ENCODE data around the gene MYO16. TPM values are rescaled to one million over a fixed set of nuclear protein-coding genes. Genes with fewer than 3 reads are reported as not detected.

The MYO16 gene
- total and polyA plus RNA-seq, 2 experiments from 2014 or later: 0.13 to 0.23 TPM

- TF ChIP-seq EZH2phosphoT487 (IDR thresholded peaks at IDR 0.05; ENCODE audit: low read depth, severe bottlenecking, unreplicated experiment) (no peak), CTCF (IDR thresholded peaks at IDR 0.05; ENCODE audit: poor library complexity) (no peak), EZH2 (IDR thresholded peaks at IDR 0.05; ENCODE audit: borderline replicate concordance) (no peak)
- no peaks in the 10 kb centered on the region for H4K20me1 ChIP-seq (ENCODE audit: insufficient read depth, poor library complexity, severe bottlenecking)
- DNase-seq (ENCODE audit: low spot score): no peak
- H3K4me3 ChIP-seq: no peak overlapping the region
- 92% methylated on average over 2 of the region's 2 CpGs for WGBS (ENCODE audit: low lambda C conversion rate, missing lambda C conversion rate)
- H3K27ac ChIP-seq: no peak overlapping the region
- no peaks in the 10 kb centered on the region for H3K9me2 ChIP-seq (replicated peaks; ENCODE audit: insufficient read depth)
- no peaks in the 10 kb centered on the region for H3K4me1 ChIP-seq (ENCODE audit: insufficient read depth)
- H3K79me2 ChIP-seq: no peaks in the 10 kb centered on the region
- no peaks in the 10 kb centered on the region for H3K36me3 ChIP-seq (replicated peaks; ENCODE audit: insufficient read depth, low read depth)
- H3K27me3 ChIP-seq: no peaks in the 10 kb centered on the region
- no peaks in the 10 kb centered on the region for H3K9me3 ChIP-seq (ENCODE audit: low read depth)
- no peak overlapping the region for H3K4me2 ChIP-seq
- no peak overlapping the region for H2AFZ ChIP-seq
Observed at GRCh38 chr13:109205315-109205714, 575.9 kb downstream of the MYO16 start.

GRCh38 chr13:109206616-109207015 is 577.2 kb downstream of the MYO16 start:
- Histone ChIP-seq H3K36me3 (replicated peaks; ENCODE audit: insufficient read depth, low read depth) (no peaks in the 10 kb centered on the region), H3K4me2 (no peak overlapping the region), H3K4me3 (no peak overlapping the region), H3K4me1 (ENCODE audit: insufficient read depth) (no peaks in the 10 kb centered on the region), H2AFZ (no peak overlapping the region), H3K9me3 (ENCODE audit: low read depth) (no peaks in the 10 kb centered on the region), H3K9me2 (replicated peaks; ENCODE audit: insufficient read depth) (no peaks in the 10 kb centered on the region), H3K27me3 (no peaks in the 10 kb centered on the region), H4K20me1 (ENCODE audit: insufficient read depth, poor library complexity, severe bottlenecking) (no peaks in the 10 kb centered on the region), H3K27ac (no peak overlapping the region), H3K79me2 (no peaks in the 10 kb centered on the region)
- no peak for TF ChIP-seq EZH2phosphoT487 (IDR thresholded peaks at IDR 0.05; ENCODE audit: low read depth, severe bottlenecking, unreplicated experiment)
- 82% methylated on average over 7 of the region's 7 CpGs for WGBS (ENCODE audit: low lambda C conversion rate, missing lambda C conversion rate)
- DNase-seq (ENCODE audit: low spot score): no peak

DNA sequence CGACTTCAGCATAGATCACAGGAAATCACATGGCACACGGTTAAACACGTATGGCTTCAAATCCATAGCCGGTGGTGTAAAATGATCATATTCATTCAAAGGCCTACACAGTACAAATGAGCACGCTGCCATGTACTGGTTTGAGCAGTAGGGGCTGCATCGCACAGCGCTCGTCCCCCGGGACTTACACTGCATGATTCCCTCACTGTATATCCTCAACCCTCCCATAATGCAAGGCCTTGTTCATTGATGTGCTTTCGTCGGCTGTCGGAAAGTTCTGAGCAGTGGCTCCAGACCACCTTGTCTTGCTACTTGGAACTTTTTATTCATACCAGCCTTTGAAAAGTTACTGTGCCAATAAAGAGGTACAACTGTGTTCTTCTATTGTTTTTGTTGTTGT is 578.2 kb downstream of the MYO16 start:
- no peaks in the 10 kb centered on the region for H4K20me1 ChIP-seq (ENCODE audit: insufficient read depth, poor library complexity, severe bottlenecking)
- no peaks in the 10 kb centered on the region for H3K9me3 ChIP-seq (ENCODE audit: low read depth)
- no peaks in the 10 kb centered on the region for H3K4me1 ChIP-seq (ENCODE audit: insufficient read depth)
- no peak for TF ChIP-seq EZH2 (IDR thresholded peaks at IDR 0.05; ENCODE audit: borderline replicate concordance)
- TF ChIP-seq CTCF (IDR thresholded peaks at IDR 0.05; ENCODE audit: poor library complexity): no peak
- no peak for TF ChIP-seq EZH2phosphoT487 (IDR thresholded peaks at IDR 0.05; ENCODE audit: low read depth, severe bottlenecking, unreplicated experiment)
- H3K27me3 ChIP-seq: no peaks in the 10 kb centered on the region
- no peak overlapping the region for H3K4me2 ChIP-seq
- no peak for DNase-seq (ENCODE audit: low spot score)
- H3K27ac ChIP-seq: no peak overlapping the region
- H3K79me2 ChIP-seq: no peaks in the 10 kb centered on the region
- no peaks in the 10 kb centered on the region for H3K36me3 ChIP-seq (replicated peaks; ENCODE audit: insufficient read depth, low read depth)
- no peak overlapping the region for H2AFZ ChIP-seq
- no peak overlapping the region for H3K4me3 ChIP-seq
- WGBS (ENCODE audit: low lambda C conversion rate, missing lambda C conversion rate): 94% methylated on average over 12 of the region's 12 CpGs
- H3K9me2 ChIP-seq (replicated peaks; ENCODE audit: insufficient read depth): no peaks in the 10 kb centered on the region

- WGBS (ENCODE audit: low lambda C conversion rate, missing lambda C conversion rate): 82% methylated on average over 5 of the region's 5 CpGs
- no peak for TF ChIP-seq CTCF (IDR thresholded peaks at IDR 0.05; ENCODE audit: poor library complexity)
- no peak for TF ChIP-seq EZH2 (IDR thresholded peaks at IDR 0.05; ENCODE audit: borderline replicate concordance)
- TF ChIP-seq EZH2phosphoT487 (IDR thresholded peaks at IDR 0.05; ENCODE audit: low read depth, severe bottlenecking, unreplicated experiment): no peak
Observed at GRCh38 chr13:109208522-109208921, 579.1 kb downstream of the MYO16 start.

More at GRCh38 chr13:109208522-109208921, 579.1 kb downstream of the MYO16 start:
- Histone ChIP-seq H3K4me2 (no peak overlapping the region), H3K79me2 (no peaks in the 10 kb centered on the region), H3K9me3 (ENCODE audit: low read depth) (no peaks in the 10 kb centered on the region), H4K20me1 (ENCODE audit: insufficient read depth, poor library complexity, severe bottlenecking) (no peaks in the 10 kb centered on the region), H3K36me3 (replicated peaks; ENCODE audit: insufficient read depth, low read depth) (no peaks in the 10 kb centered on the region), H3K4me1 (ENCODE audit: insufficient read depth) (no peaks in the 10 kb centered on the region), H3K27me3 (no peaks in the 10 kb centered on the region), H3K9me2 (replicated peaks; ENCODE audit: insufficient read depth) (no peaks in the 10 kb centered on the region), H3K27ac (no peak overlapping the region), H3K4me3 (no peak overlapping the region), H2AFZ (no peak overlapping the region)
- no peak for DNase-seq (ENCODE audit: low spot score)

Data from hepatocyte (in vitro differentiated cells).